Smooth muscle cell (in vitro differentiated cells): ENCODE measurements around the gene ACACA. TPM values are rescaled to one million over a fixed set of nuclear protein-coding genes. Genes with fewer than 3 reads are reported as not detected.
"Not testable (repeated sequence)": the region's sequence is repeated elsewhere in the genome, so short reads cannot be mapped to it uniquely, and the experiment has no call there.

Experiments used
- DNase-seq: peaks from one replicate; lab custom pipeline; 2025; ENCODE audit not compliant: unreplicated experiment; lab: John Stamatoyannopoulos, UW
- H2AFZ ChIP-seq: fragments of 200-600 bp; sonication (generic); 2 replicates; pipeline ENCODE4 v1.6.0; 2016; ENCODE audit warnings: antibody characterized with exemption, low read depth, mild to moderate bottlenecking
- H3F3A ChIP-seq: fragments of 200-600 bp; sonication (generic); 2 replicates; pipeline ENCODE4 v1.6.0; 2017; ENCODE audit warnings: antibody characterized with exemption, low read depth
- H3K27ac ChIP-seq: fragments of 200-600 bp; sonication (generic); 2 replicates; pipeline ENCODE4 v1.5.1; 2016; ENCODE audit warnings: low read depth, mild to moderate bottlenecking
- H3K27me3 ChIP-seq: fragments of 200-600 bp; sonication (generic); 2 replicates; pipeline ENCODE4 v1.6.1; 2016; ENCODE audit warnings: low read depth, mild to moderate bottlenecking
- H3K36me3 ChIP-seq: fragments of 200-600 bp; sonication (generic); 2 replicates; pipeline ENCODE4 v1.5.1; 2016; ENCODE audit warnings: low read depth
- H3K4me1 ChIP-seq: fragments of 200-600 bp; sonication (generic); 2 replicates; pipeline ENCODE4 v1.5.1; 2016; ENCODE audit warnings: low read depth
- H3K4me2 ChIP-seq: fragments of 200-600 bp; sonication (generic); 2 replicates; pipeline ENCODE4 v1.6.0; 2016; ENCODE audit warnings: mild to moderate bottlenecking
- H3K4me3 ChIP-seq: fragments of 200-600 bp; sonication (generic); 2 replicates; pipeline ENCODE4 v1.5.1; 2016; ENCODE audit warnings: mild to moderate bottlenecking
- H3K79me2 ChIP-seq: fragments of 200-600 bp; sonication (generic); 2 replicates; pipeline ENCODE4 v1.6.0; 2016; ENCODE audit warnings: low read depth, mild to moderate bottlenecking
- H3K9ac ChIP-seq: fragments of 200-600 bp; sonication (generic); 2 replicates; pipeline ENCODE4 v1.6.0; 2016; ENCODE audit warnings: low read depth
- H3K9me3 ChIP-seq: fragments of 200-600 bp; sonication (generic); replicated peaks from 2 replicates; pipeline ENCODE4 v1.5.1; 2016; ENCODE audit warnings: low read depth
- H4K20me1 ChIP-seq: fragments of 200-600 bp; sonication (generic); 2 replicates; pipeline ENCODE4 v1.6.0; 2016; ENCODE audit warnings: low read depth
- WGBS: methylation state at CpG from one replicate; pipeline ENCODE4 v1.1.7; 2016; ENCODE audit warnings: low lambda C conversion rate; 5-methylcytosine and 5-hydroxymethylcytosine counted together
- polyA plus RNA-seq: library from polyadenylated mRNA; unstranded; fragments of >200 nt; fragmentation: Nextera tagmentation; extraction: Ambion mirVana; gene quantifications from 2 replicates; pipeline ENCODE4 v1.2.1, GENCODE V29; 2016
- total RNA-seq: library from RNA; depleted of rRNA; stranded (reverse); fragments of >200 nt; gene quantifications from 2 replicates; pipeline ENCODE4 v1.2.3, GENCODE V29; 2014
- TF ChIP-seq, protein P1 (sequence below): fragments of 200-600 bp; sonication (generic); IDR thresholded peaks from 2 replicates; pipeline ENCODE4 v1.5.1; 2017; ENCODE audit warnings: borderline replicate concordance, mild to moderate bottlenecking, antibody characterized with exemption; ENCODE audit not compliant: insufficient read depth, poor library complexity, severe bottlenecking

Gene ACACA
- total and polyA plus RNA-seq, 2 experiments from 2014 or later: 16.4 to 33.9 TPM

DNA sequence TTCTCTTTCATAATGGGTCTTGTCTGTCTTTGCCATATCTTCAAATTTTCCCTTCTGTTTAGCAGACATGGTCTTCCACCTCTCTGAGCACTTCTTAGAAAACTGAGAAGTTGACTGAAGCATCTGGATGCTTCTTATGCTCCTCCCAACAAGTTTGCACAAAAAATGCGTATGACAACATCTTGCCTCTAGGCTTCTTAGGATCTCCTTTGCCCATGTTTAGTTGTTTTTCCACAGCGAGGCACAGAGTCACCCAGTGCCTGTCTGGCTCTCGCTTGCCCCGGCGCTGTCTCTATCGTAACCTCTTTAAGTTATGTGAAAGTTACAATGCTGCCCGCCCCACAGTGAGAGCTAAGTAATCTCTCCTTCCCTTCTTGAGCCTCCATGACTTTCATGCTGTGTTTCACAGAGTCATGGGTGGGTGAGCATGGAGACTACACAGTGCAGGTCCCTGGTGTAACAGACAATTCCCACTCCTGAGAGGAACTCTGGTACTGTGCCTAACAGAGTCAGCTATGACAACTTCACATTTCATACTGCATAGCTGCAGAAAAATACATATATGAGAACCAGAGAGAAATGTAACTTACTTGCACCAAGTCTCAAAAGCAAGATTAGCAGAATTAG, 262.4 kb downstream of the ACACA start:
- Histone ChIP-seq H3K36me3 (no peaks in the 10 kb centered on the region), H2AFZ (no peak overlapping the region), H3K27me3 (no peaks in the 10 kb centered on the region), H3K4me3 (no peak overlapping the region), H3K9ac (no peak overlapping the region), H3K4me1 (no peaks in the 10 kb centered on the region), H3F3A (peaks cover 6% of the 10 kb centered on the region), H3K9me3 (no peaks in the 10 kb centered on the region), H3K79me2 (no peaks in the 10 kb centered on the region), H3K27ac (no peak overlapping the region), H3K4me2 (no peak overlapping the region), H4K20me1 (no peaks in the 10 kb centered on the region)
- DNase-seq: no peak
- 88% methylated on average over 7 of the region's 7 CpGs for WGBS
- TF ChIP-seq, protein P1, sequence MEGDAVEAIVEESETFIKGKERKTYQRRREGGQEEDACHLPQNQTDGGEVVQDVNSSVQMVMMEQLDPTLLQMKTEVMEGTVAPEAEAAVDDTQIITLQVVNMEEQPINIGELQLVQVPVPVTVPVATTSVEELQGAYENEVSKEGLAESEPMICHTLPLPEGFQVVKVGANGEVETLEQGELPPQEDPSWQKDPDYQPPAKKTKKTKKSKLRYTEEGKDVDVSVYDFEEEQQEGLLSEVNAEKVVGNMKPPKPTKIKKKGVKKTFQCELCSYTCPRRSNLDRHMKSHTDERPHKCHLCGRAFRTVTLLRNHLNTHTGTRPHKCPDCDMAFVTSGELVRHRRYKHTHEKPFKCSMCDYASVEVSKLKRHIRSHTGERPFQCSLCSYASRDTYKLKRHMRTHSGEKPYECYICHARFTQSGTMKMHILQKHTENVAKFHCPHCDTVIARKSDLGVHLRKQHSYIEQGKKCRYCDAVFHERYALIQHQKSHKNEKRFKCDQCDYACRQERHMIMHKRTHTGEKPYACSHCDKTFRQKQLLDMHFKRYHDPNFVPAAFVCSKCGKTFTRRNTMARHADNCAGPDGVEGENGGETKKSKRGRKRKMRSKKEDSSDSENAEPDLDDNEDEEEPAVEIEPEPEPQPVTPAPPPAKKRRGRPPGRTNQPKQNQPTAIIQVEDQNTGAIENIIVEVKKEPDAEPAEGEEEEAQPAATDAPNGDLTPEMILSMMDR: no peak

DNA sequence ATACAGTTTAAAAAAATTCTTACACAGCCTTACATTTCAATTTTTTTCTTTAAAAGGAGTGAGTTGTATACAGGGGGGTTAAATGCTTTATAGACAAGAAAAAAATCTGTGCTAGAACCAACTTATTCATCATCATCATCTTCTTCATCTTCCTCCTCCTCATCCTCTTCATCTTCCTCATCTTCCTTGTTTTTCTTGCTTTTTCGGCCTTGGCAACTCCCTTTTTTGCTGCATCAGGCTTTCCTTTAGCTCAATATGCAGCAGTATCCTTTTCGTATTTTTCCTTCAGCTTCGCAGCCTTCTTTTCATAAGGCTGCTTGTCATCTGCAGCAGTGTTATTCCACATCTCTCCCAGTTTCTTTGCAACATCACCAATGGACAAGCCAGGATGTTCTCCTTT, 263.1 kb downstream of the ACACA start:
- not testable (repeated sequence) for H3K27ac ChIP-seq, H3K9me3 ChIP-seq, H3K4me3 ChIP-seq, H3F3A ChIP-seq, DNase-seq, H4K20me1 ChIP-seq, H3K9ac ChIP-seq, H2AFZ ChIP-seq, H3K36me3 ChIP-seq, H3K27me3 ChIP-seq, H3K4me2 ChIP-seq, H3K4me1 ChIP-seq, H3K79me2 ChIP-seq
- 100% methylated on average over 3 of the region's 3 CpGs for WGBS

- Histone ChIP-seq H3K4me3 (no peak overlapping the region), H3K27ac (no peak overlapping the region), H4K20me1 (no peaks in the 10 kb centered on the region), H3K4me2 (no peak overlapping the region), H3K79me2 (no peaks in the 10 kb centered on the region), H3K9ac (no peak overlapping the region), H3K27me3 (no peaks in the 10 kb centered on the region), H3K4me1 (no peaks in the 10 kb centered on the region), H3K9me3 (no peaks in the 10 kb centered on the region), H3F3A (peaks cover 7% of the 10 kb centered on the region), H2AFZ (no peak overlapping the region), H3K36me3 (no peaks in the 10 kb centered on the region)
- TF ChIP-seq, protein P1: no peak
- 94% methylated on average over 5 of the region's 5 CpGs for WGBS
- DNase-seq: no peak
Observed at GRCh38 chr17:37142294-37142896, 264.2 kb downstream of the ACACA start.

DNA sequence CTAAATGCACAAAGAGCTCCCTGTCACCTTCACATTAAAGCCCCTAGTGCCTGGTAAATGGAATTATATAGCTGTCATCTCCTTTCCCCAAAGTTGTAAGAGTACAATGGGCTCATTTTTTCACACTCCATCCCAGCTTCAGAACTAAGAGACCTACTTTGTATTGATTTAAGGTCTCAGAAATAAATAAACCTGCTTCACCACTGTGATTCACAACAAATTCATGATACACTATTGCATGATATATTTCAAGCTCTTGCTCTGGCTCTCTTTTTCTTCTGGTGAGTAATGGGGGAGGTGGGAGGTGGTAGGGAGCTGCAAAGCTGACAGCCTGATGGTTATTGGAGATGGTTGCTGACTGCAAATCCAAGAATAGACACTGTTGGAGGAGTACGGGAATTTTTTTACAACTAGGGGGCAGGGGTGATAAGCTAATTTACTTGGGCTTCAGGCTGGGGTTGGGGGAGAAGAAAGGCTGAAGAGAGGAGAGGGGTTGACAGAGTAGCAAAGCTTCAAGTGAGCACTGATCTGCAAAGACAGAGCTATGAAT, 268.0 kb downstream of the ACACA start:
- Histone ChIP-seq H3K27ac (no peak overlapping the region), H3K9me3 (no peaks in the 10 kb centered on the region), H3K36me3 (no peaks in the 10 kb centered on the region), H3K27me3 (no peaks in the 10 kb centered on the region), H3K79me2 (no peaks in the 10 kb centered on the region), H4K20me1 (peaks cover 4% of the 10 kb centered on the region), H3K9ac (no peak overlapping the region), H3K4me2 (no peak overlapping the region), H3K4me3 (no peak overlapping the region), H3K4me1 (peaks cover 16% of the 10 kb centered on the region), H2AFZ (no peak overlapping the region), H3F3A (peaks cover 15% of the 10 kb centered on the region)
- TF ChIP-seq, protein P1: no peak
- no peak for DNase-seq
- WGBS: 27% methylated on average over 1 of the region's 1 CpG
